Panc1 (cell line): ENCODE measurements around the gene TBCD. TPM values are rescaled to one million over a fixed set of nuclear protein-coding genes. Genes with fewer than 3 reads are reported as not detected.

Experiments
- ATAC-seq: fragments of 200-7000 bp; cut with Tn5 transposase; 2 replicates; pipeline ENCODE4 v1.9.1; 2020; ENCODE audit warnings: mild to moderate bottlenecking, moderate library complexity
- BruUV-seq: library from RNA; stranded (reverse); fragments of 400-500 nt; replicated peaks from 2 replicates; lab custom pipeline; 2021; lab: Mats Ljungman, UMichigan
- CTCF ChIA-PET: fragments of 300-600 bp; sonication (Branson Sonifier 250); formaldehyde crosslinking; loops from one replicate; lab custom pipeline; 2022; ENCODE audit warnings: antibody characterized with exemption; lab: Charles Lee
- POLR2A ChIA-PET: fragments of 300-600 bp; sonication (Branson Sonifier 250); formaldehyde crosslinking; loops from one replicate; lab custom pipeline; 2022; ENCODE audit warnings: antibody characterized with exemption; lab: Charles Lee
- DNase-seq: peaks from one replicate; pipeline ENCODE4 v3.0.0-alpha.2; 2010; ENCODE audit warnings: low read depth, low spot score
- H3K27ac ChIP-seq: 2 replicates; pipeline ENCODE4 v1.5.1; 2011; ENCODE audit warnings: mild to moderate bottlenecking, low read length, inconsistent platforms
- H3K27me3 ChIP-seq: fragments of 200-500 bp; sonication (Bioruptor generic); 2 replicates; pipeline ENCODE4 v1.6.0; 2014; ENCODE audit warnings: low read length, inconsistent platforms; ENCODE audit not compliant: control insufficient read depth, insufficient read depth
- H3K36me3 ChIP-seq: fragments of 200-500 bp; sonication (Bioruptor generic); 2 replicates; pipeline ENCODE4 v1.5.1; 2014; ENCODE audit warnings: inconsistent platforms, mild to moderate bottlenecking, low read length, moderate library complexity; ENCODE audit not compliant: control insufficient read depth, insufficient read depth
- H3K4me1 ChIP-seq: 2 replicates; pipeline ENCODE4 v1.5.1; 2011; ENCODE audit warnings: inconsistent platforms, mild to moderate bottlenecking, low read length, moderate library complexity; ENCODE audit not compliant: control insufficient read depth, insufficient read depth
- H3K4me3 ChIP-seq, 2 experiments: 2 replicates each; pipeline ENCODE4 v1.5.1; 2011 to 2012; ENCODE audit warnings: low read depth in 2 of 2, low read length in 2 of 2, mild to moderate bottlenecking in 2 of 2, inconsistent platforms in 1 of 2, moderate library complexity in 1 of 2
- H3K9me3 ChIP-seq: fragments of 200-500 bp; sonication (Bioruptor generic); 2 replicates; pipeline ENCODE4 v1.5.1; 2014; ENCODE audit warnings: low read depth, mild to moderate bottlenecking, inconsistent platforms, low read length, moderate library complexity; ENCODE audit not compliant: control insufficient read depth, insufficient read depth
- SIN3A ChIP-seq: IDR thresholded peaks from 2 replicates; pipeline ENCODE4 v1.6.1; 2012; ENCODE audit warnings: low read depth, mild to moderate bottlenecking, low read length, moderate library complexity, borderline replicate concordance; ENCODE audit not compliant: insufficient read depth
- TCF7L2 ChIP-seq: IDR thresholded peaks from 2 replicates; pipeline ENCODE4 v1.6.1; 2011; ENCODE audit warnings: mild to moderate bottlenecking, low read depth, low read length, inconsistent platforms
- in situ Hi-C: cut with HindIII; loops from 2 replicates; pipeline ENCODE4 v1.10.0; 2016; ENCODE audit warnings: low sequenced_read_pairs, low pct_unique_long_range_greater_than_20kb
- intact Hi-C: fragments of 100-400 bp; cut with micrococcal nuclease; formaldehyde crosslinking; loops from one replicate; pipeline ENCODE4 v1.10.0; 2022; ENCODE audit not compliant: unreplicated experiment
- total RNA-seq: library from RNA; stranded (reverse); gene quantifications from one replicate; pipeline ENCODE4 v1.2.1, GENCODE V29; 2021; ENCODE audit not compliant: unreplicated experiment
- TF ChIP-seq, protein P1 (sequence below), 2 experiments: IDR thresholded peaks; 2 replicates each; pipeline ENCODE4 v1.6.1; 2011 to 2012; ENCODE audit warnings: low read depth in 2 of 2, control low read depth in 1 of 2, low read length in 1 of 2, mild to moderate bottlenecking in 1 of 2, moderate library complexity in 1 of 2; ENCODE audit not compliant: insufficient read depth in 1 of 2

TBCD gene
- total RNA-seq, 1 experiment from 2014 or later: 186 TPM

DNA sequence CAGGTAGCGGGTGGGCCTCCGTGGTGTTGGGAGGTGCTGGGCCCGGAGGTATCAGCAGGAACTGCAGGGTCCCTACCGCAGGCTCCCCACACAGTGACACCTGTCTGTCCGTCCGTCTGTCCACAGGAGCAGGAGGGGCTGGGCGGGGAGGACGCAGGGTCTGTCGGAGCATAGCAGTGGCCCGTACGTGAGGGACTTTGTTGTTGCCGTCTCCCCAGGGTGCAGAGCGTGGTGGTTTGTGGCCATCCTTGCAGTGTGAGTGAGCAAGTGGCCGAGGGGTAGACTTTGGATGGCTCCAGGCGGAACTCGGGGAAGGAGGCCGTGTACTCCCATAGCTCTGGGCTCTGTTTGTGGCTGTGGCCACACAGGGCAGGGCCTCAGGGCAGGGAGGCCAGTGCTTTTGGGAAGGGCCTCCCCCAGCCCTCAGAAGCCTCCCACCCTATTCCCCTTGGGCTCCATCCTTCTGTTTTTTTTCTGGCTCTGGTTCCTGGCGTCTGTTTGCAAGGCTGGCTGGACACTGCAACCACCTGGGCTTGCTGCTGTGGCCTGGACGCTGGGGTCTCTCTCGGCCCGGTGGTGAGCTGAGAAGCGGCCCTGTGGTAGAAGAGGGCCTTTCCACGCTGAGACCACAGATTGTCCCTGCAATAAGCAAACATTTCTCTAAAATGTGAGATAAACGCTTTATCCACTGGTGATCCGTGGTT, 128.9 kb downstream of the TBCD start:
- BruUV-seq: no TSS peak
- ChIA-PET POLR2A (no interaction called here), CTCF (no interaction called here)
- in situ Hi-C loops (no loop called here), intact Hi-C loops (no loop called here)
- TF ChIP-seq, protein P1, sequence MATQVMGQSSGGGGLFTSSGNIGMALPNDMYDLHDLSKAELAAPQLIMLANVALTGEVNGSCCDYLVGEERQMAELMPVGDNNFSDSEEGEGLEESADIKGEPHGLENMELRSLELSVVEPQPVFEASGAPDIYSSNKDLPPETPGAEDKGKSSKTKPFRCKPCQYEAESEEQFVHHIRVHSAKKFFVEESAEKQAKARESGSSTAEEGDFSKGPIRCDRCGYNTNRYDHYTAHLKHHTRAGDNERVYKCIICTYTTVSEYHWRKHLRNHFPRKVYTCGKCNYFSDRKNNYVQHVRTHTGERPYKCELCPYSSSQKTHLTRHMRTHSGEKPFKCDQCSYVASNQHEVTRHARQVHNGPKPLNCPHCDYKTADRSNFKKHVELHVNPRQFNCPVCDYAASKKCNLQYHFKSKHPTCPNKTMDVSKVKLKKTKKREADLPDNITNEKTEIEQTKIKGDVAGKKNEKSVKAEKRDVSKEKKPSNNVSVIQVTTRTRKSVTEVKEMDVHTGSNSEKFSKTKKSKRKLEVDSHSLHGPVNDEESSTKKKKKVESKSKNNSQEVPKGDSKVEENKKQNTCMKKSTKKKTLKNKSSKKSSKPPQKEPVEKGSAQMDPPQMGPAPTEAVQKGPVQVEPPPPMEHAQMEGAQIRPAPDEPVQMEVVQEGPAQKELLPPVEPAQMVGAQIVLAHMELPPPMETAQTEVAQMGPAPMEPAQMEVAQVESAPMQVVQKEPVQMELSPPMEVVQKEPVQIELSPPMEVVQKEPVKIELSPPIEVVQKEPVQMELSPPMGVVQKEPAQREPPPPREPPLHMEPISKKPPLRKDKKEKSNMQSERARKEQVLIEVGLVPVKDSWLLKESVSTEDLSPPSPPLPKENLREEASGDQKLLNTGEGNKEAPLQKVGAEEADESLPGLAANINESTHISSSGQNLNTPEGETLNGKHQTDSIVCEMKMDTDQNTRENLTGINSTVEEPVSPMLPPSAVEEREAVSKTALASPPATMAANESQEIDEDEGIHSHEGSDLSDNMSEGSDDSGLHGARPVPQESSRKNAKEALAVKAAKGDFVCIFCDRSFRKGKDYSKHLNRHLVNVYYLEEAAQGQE (IDR thresholded peaks at IDR 0.05; ENCODE audit: insufficient read depth in 1 of 2, low read depth in 2 of 2, low read length in 1 of 2): no peak
- TF ChIP-seq TCF7L2: no peak
- no peak for TF ChIP-seq SIN3A
- H3K27ac ChIP-seq: no peak overlapping the region
- H3K4me1 ChIP-seq: peaks cover 12% of the 10 kb centered on the region
- H3K36me3 ChIP-seq: no peaks in the 10 kb centered on the region; the same call in 1 of the 2 replicates
- no peaks in the 10 kb centered on the region for H3K9me3 ChIP-seq
- H3K4me3 ChIP-seq: no peak overlapping the region
- H3K27me3 ChIP-seq: no peaks in the 10 kb centered on the region
- no peak for ATAC-seq
- DNase-seq: no peak

DNA sequence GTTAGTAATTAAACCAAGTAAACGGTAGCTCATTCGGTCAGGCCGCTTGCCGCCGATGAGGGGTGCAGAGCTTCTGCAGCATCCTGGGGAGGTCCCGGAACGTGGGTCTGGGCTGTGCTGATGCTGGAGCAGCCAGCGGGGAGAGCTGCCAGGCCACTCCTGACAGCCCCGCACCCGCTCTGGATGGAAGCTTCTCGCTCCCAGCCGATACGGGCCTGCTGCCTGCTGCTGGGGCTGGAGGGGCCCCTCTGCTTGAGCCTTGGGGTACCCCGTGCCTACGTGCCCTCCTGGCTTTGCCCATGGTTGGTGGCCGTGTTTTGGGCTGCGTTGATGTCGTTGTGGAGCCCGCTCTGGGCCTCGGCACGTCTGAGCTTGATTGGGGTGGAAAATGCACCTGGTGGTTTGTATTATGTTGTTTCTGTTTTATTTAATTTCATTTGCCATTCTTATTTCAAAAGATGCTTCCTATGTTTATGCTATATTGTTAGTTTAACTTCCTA, 129.5 kb downstream of the TBCD start:
- Histone ChIP-seq H3K36me3 (no peaks in the 10 kb centered on the region; the same call in 1 of the 2 replicates), H3K27ac (no peak overlapping the region), H3K27me3 (no peaks in the 10 kb centered on the region), H3K9me3 (no peaks in the 10 kb centered on the region), H3K4me3 (no peak overlapping the region), H3K4me1 (peaks cover 18% of the 10 kb centered on the region)
- DNase-seq (no peak), ATAC-seq (no peak)
- in situ Hi-C loops: no loop called here
- no TSS peak for BruUV-seq
- intact Hi-C loops: no loop called here
- TF ChIP-seq, protein P1 (IDR thresholded peaks at IDR 0.05; ENCODE audit: insufficient read depth in 1 of 2, low read depth in 2 of 2, low read length in 1 of 2): no peak
- ChIA-PET CTCF (no interaction called here), POLR2A (no interaction called here)
